SKM-1 (cell line): ENCODE data around the gene KIF6.
"Not testable (repeated sequence)": the region's sequence is repeated elsewhere in the genome, so short reads cannot be mapped to it uniquely, and the experiment has no call there.

ENCODE experiments used
- DNase-seq: peaks from one replicate; lab custom pipeline; 2025; ENCODE audit not compliant: unreplicated experiment; lab: John Stamatoyannopoulos, UW

Gene KIF6

GRCh38 chr6:39724787-39725631 lies at the start of gene KIF6:
Gene KIF6 (minus strand): TSS chr6:39725408. CDS start chr6:39725310, 98 bp downstream.
- peak; percentile 91 for DNase-seq

GRCh38 chr6:39773782-39774181 lies 48.6 kb upstream of the KIF6 start:
- DNase-seq, result no peak

- DNase-seq, result no peak
These were observed 47.5 kb upstream of the KIF6 start for GRCh38 chr6:39772559-39773273.

- no peak for DNase-seq
These were observed 45.2 kb upstream of the KIF6 start for GRCh38 chr6:39770446-39770845.

GRCh38 chr6:39769012-39769411 lies 43.8 kb upstream of the KIF6 start:
- no peak for DNase-seq

GRCh38 chr6:39765508-39766065 lies 40.4 kb upstream of the KIF6 start:
- no peak for DNase-seq

GRCh38 chr6:39760226-39760952 lies 35.2 kb upstream of the KIF6 start:
- no peak for DNase-seq

- no peak for DNase-seq
These were observed 33.8 kb upstream of the KIF6 start for GRCh38 chr6:39758905-39759605.

- no peak for DNase-seq
These were observed 31.4 kb upstream of the KIF6 start for GRCh38 chr6:39756582-39756981.

- no peak for DNase-seq
These were observed 30.0 kb upstream of the KIF6 start for GRCh38 chr6:39755231-39755630.

GRCh38 chr6:39754514-39755115 lies 29.4 kb upstream of the KIF6 start:
- no peak for DNase-seq

- DNase-seq, result no peak
These were observed 28.5 kb upstream of the KIF6 start for GRCh38 chr6:39753725-39754045.

- DNase-seq, result no peak
These were observed 27.9 kb upstream of the KIF6 start for GRCh38 chr6:39752835-39753724.

GRCh38 chr6:39746795-39747194 lies 21.6 kb upstream of the KIF6 start:
- DNase-seq, result no peak

GRCh38 chr6:39733704-39734103 lies 8.5 kb upstream of the KIF6 start:
- no peak for DNase-seq

- DNase-seq, result no peak
These were observed 6.4 kb upstream of the KIF6 start for GRCh38 chr6:39731565-39731964.

- DNase-seq, result no peak
These were observed 4.7 kb upstream of the KIF6 start for GRCh38 chr6:39729945-39730344.

GRCh38 chr6:39725632-39725997 lies 407 bp upstream of the KIF6 start:
- no peak for DNase-seq

- not testable (repeated sequence) for DNase-seq
These were observed 1.9 kb downstream of the KIF6 start for GRCh38 chr6:39723350-39723749.

GRCh38 chr6:39714802-39715201 lies 10.4 kb downstream of the KIF6 start:
- DNase-seq, result no peak
